Hindlimb muscle (tissue), 1 donor: ENCODE measurements around the gene ARMC12. TPM values are rescaled to one million over a fixed set of nuclear protein-coding genes. Genes with fewer than 3 reads are reported as not detected.
"Not testable (repeated sequence)": the region's sequence is repeated elsewhere in the genome, so short reads cannot be mapped to it uniquely, and the experiment has no call there.

Experiments used
- DNase-seq: peaks from one replicate; pipeline ENCODE4 v3.0.0-alpha.2; 2013
- polyA plus RNA-seq: library from polyadenylated mRNA; unstranded; fragments of 120-200 nt; gene quantifications from one replicate; pipeline ENCODE4 v1.2.1, GENCODE V29; 2013; ENCODE audit not compliant: insufficient read length

ARMC12 gene
- polyA plus RNA-seq, 1 donor: 0.67 TPM

DNA sequence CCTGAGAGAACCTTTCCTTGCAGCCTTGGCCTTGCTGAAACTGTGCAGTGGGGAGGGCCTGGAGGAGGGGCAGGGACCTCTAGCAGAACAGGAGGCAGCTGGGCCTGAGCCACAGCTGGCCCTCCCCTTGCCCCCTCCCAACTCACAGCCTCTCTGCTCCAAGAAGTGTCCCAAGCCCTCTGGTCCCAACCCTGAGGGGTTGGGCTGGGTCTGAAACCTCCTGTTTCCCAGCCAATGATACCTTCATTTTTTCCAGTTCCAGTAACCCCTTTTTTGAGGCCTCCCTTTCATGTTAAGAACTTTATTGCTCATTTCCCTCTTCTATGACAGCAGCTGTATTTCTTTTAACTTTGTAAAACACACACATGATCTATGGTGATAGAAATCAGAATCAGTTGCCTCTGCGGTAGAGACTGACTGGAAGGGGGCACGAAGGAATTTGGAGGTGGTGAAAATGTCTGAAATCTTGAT is 17.9 kb upstream of the ARMC12 start:
- DNase-seq: no peak

DNA sequence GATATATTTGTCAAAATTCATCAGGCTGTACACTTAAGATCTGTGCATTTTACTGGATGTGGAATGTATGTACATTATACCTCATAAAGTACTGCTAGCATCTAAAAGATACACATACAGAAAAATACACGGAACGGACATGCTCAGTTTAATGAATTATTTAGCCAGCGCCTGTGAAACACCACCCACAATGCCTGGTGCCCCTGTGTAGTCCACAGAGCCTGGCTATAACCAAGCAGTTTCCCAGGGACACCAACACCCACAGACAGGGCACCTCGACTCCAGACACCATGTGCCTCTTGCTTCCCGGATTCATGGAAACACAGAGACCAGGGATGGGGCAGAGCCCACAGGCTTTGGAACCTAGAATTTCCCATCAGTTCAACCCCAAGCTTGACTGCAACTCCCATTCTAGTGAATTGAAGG is 17.4 kb upstream of the ARMC12 start:
- DNase-seq: no peak

DNA sequence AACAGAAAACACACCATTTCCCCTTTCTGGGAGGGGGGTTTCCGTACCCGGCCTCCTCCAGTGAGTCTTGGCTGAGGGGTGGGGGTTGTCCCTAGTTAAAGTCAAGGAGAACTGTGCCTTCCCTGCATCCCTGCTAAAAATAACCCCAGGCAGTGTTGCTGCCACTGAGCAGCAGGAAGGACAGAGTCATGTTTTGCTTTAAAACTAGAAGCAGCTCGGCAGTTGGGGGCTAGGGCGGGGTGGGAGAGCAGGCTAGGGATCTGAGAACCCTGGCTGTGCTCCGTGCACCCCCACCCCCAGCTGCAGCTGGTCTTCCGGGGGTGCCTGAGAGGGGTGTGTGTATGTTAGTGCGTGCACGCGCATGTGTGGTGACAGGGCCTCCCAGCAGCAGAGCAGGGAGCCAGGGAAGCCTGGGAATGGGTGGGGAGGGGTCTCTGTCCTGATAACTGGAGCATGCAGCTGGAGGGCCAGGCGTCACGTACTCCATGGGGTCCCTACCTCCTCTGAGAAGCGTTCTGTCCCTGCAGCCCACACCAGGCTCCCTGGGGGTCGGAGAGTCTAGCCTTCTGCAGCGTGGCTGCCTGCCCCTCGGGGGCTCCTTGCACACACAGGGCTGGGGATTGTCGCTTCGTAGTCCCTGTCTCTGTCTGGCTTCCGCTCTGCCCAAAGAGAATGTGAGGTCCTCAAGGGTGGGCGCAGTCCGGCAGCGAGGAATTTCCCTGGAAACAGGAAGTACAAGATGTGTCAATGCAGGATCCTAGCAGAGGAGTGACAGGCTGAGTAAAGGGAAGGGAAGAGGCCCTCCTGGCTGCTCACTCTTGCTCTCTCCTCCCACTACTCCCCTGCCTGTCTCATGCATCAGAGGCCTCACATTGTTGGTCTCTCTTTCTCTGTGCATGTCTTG is 16.8 kb upstream of the ARMC12 start:
- peak; percentile 77 for DNase-seq

DNA sequence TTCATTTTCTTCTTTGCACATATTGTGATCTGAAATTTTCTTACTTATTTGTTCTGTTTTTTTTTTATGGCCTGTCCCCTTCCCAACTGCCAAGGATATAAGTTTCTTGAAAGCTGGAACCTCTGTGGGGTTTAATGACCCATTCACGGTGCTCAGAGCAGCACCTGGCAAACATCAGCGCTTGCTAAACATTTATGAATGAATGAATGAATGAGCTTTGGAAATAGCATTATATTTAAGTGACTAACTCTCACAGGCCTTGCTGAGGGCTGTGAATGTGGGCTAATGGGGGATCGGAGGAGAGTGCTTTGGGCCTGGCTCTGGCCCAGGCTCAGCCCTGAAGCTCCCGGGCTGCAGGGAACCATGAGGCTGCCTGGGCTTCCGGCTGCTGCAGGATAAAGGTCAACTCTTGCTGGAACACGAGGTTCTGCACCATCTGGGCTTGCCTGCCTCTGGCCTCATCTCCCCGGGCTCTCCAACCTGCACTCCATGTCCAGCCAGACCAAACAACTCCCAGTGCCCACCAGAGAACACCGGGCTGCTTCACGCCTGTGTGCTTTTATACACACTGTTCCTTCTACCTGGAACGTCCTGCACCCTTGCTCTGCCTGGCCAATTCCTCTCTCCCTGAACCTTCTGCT is 14.6 kb upstream of the ARMC12 start:
- DNase-seq: no peak

DNA sequence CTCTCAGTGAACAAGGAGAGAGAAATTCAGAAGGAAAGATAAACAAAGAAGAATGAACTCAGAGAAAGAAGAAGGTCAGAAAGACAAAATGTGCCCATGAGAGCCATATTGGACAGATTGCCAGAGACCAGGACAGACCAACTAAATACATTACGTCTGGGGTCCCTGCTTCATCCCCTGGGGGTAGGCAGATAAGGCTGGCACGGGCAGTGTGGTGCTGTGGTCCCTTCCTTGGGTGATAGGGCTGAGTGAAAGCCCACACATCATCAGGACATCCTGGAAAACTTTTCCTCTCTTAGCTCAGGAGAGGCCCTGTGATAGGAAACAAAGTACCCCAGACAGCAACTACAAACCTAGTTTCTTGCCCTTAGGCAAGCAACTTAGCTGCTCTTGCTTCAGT is 13.2 kb upstream of the ARMC12 start:
- no peak for DNase-seq

DNA sequence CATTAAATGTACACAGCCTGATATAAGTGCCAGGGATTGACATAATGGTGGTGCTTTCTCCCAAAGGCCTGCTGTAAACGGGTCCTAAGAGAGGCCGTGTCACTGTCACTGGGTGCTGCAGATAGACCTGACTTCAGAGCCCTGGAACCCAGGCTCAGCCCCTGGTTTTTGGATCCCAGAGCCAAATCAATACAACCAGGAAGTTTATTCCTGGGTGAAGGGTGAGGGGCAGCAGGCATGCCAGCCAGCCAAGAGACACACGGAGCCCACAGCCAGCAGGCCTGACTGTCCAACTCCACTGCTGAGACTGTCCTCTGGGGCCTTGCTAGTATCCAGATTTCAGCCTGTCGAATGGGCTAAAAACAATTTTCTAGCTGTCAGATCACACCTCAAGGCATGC is 12.8 kb upstream of the ARMC12 start:
- no peak for DNase-seq

DNA sequence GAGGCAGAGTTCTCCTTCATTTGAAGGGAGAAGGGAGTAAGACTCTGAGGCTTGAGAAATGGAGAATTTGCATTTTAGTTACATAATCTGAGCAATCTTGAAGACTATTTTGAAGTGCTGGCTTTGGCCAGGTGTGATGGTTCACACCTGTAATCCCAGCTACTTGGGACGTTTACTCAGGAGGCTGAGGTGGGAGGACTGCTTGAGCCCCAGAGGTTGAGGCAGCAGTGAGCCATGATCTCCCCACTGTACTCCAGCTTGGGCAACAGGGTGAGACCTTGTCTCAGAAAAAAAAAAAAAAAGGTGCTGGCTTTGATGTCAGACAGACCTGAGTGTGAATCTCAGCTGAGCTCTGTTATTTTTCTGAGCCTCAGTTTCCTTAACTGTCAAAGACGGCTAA is 12.4 kb upstream of the ARMC12 start:
- no peak for DNase-seq

DNA sequence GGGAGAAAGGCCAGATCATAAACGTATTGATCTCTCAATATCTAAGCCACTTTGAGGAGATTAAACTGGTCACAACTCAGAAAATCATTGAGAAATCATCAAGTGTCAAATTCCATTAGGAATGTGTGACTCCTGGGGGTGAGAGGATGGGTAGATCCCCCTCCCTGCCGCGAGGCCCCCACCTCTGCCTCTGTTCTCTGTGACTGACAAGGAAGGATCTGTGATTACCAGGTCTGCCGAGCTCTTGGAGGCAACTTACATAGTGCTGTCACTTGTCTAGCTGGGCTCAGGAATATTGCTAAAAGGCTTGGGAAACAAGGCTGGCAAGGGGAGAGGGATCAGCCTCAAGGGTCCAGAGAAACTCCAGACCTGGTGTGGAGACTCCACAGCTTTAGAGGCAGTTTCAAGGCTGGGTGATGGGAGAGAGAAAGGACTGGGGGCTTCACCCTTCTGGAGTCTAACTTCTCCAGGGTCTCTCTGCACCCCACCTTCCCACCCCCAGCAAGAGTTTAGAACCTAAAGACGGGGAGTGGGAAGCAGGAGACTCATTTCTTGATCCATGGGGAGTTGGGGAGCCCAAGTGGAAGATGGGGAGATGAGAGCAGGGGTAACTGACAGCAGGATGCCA is 11.6 kb upstream of the ARMC12 start:
- no peak for DNase-seq

DNA sequence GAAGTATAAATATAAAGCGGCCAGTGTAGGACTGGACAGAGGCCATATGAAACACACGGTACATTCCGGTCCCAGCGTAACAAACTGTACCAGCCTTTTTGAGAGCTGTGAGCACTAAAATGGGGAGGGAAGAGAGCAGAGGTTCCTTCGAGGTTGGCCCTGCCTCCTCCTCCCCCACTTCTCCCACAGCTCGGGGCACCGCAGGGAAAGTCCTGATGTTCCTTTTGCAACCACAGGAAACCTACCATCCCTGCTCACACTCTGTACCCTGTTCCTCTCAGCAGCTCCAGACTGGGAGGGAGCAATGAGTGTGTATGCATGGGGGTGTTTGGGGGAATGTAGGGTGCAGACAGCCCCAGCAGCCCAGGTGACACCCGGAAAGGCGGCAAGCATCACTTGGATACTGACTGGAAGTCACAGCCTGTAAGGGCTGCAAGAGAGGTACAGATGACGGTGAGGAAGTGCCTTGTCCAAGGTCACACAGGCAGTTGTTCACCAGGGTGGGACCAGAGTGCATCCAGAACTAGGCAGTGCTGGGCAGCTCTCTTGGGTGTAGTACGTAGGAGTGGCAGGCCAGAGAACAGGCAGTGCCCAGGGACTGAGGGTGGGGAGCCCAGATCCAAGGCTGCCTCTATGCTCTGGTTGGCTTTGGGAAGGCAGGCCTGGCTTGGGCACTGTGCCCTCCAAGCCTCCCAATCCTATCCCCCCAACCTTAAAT is 11.0 kb upstream of the ARMC12 start:
- no peak for DNase-seq

DNA sequence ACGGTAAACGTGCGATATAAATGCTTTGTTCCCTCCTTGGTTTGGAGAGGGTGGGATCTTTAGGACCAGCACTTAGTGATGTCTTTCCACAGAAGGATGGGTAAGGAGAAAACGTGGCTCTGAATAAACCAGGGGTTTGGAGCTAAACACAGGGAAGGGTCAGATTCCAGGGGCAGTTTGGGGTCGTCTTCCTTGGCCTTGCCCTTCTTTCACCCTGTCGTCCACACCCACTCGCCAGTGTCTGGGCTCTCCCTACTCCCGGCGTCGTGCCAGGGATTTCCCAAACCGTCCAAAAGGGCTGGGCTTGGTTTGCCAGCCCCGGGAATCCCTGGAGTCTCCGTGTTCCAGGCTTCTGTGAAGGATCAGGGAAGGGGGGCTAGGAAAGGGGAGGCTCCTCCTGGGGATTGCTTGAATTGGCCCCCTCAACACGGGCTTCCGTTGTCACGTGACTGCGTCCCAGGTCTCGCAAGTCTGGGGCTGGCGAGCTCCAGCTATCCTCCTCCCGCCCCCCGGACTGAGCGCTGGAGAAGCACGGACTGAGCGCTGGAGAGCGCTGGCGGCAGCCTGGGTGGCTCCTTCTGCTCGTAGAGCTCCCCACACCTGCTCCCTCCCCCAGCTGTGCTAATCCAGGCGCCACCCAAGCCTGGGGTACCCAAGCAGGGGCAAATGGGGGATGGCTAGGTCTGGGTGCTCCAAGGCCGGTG is 9.4 kb upstream of the ARMC12 start:
- peak; percentile 84 for DNase-seq

DNA sequence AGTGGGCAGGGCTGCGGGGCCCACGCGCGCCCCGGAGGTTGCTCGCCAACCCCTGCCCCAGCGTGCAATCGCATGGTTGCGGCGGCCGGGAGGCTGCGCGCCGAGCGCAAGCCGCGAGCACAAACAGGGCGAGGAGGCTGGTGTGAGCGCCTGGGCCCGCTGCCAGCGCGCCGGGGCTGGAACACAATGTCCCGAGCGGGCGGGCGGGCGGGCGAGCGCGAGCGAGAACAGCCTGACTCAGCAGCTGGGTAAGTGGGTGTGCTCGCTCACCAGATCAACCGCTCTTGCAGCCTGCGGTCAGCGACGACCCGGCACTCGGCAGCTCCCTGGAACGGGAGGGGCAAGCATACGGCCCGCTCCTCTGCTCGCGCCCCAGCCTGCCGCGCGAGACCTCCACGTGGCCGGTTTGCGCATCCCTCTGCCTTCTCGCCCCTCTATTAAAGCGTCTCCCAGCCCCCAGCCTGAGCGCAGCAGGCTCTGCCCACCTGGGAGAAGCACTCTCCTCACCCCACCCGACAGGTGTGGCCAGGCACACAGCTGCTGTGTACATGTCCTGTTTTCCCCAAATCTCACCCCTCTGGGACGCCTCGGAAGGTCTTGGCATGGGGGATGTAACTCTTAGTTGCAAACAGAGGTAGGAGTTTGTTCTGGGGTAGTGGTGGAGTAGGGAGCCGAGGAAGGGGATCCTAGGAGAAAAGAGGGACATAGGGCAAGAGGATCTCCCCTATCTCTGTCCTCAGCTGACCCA is 8.7 kb upstream of the ARMC12 start:
- DNase-seq: peak; percentile 88

DNA sequence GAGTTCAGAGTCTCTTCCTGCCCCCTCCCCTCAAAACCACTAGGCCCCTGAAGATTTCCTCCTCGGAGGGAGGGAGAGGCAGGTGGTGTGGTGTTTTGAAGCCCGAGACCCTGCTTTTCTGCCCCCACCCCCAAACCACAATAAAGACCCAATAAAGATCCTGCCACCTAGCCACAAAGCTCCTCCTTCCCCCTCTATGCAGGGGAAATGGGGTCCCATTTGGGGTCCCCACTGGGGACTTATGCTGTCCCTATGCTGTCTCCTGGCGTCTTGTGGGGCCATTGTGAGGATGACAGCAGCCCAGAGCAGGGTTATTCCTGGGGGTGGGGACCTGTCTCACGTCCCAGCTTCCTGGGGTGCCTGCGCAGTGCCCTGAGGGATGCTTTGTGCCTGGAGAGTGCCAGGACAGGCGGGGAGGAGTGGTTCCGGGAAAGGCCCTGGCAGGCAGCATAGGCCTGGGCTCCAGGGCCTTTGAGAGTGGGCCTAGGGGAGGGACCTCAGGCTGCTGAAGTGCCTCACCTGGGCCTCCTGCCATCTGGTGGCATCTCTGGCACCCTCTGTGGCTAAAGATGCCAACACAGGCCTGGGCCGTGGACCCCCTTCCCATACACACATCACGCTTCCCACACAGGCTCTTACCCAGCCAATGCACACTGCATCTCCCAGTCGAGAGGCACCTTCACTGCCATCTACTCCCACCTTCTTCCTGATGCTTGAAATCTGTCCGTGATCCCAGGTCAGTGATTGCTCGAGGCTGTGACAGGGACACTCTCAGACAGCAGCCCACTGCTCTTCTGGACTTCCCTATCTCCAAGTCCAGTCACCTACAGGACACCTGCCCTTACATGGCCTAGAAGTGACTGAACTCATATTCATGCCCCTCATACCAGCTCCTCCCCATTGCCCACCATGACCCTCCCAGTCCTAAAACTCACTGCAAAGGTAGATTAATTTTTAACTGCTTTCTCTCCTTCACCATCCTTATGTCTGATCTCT is 7.9 kb upstream of the ARMC12 start:
- no peak for DNase-seq

DNA sequence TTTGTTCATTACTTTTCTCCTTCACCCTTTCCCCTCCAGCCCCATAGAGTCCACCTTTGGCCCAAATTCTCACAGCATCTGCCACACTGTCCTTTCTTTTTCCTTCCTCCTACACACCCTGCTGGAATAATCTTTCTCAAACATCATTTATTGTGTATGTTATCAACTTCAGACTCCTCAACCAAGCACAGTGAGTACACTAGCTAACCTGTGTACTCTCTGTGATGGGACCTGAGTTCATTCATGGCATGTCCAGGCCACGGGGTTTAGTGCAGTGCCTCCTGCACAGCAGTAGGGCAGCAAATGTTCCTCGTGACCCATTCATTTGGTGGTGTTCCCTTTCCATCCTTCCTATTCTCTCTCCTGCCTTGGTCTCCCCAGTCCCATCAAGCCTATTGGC is 7.1 kb upstream of the ARMC12 start:
- no peak for DNase-seq

DNA sequence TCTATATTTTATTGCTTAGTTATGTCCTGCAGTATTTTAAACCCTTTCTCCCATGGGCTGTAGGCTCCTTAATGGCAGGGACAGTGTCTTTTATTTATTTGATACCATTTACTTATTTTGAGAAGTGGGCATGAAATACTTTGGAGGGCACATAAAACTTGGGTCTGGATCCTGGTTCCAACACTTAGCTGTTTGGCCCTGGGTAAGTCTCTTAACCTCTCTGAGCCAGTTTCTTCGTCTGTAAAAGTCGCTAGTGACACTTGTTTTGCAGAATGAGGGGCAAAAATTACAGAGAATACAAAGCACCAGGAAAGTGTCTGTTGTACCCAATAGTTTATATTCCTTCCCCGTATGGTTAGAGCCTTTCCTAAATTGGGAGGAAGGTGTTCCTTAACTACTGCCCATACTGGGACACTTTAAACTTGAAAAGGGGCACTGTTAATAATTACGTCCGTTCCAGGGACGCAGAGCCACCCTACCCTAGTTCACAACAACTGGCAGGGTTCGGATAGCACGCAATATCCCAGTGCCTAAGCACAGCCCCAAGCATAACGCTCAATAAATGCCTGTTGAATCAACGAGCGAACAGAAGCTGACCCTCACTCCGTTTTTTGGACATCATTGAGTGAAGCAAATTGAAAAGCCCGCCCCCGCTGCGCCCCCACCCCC is 6.0 kb upstream of the ARMC12 start:
- no peak for DNase-seq

DNA sequence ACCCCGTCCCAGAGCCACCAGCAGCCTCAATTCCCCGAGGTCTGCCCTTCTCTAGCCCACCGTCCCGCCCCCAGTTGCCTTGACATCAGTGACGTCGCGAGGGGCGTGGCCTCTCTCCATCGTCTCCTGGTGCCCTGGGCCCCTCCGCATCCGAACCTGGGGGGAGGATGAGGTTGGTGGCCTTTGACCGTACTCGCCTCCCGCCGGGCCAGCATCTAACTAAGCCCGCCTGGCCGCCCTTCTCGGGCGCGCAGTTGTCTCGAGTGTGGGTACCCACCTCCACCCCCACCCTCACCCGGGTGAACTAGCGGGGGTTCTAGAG is 5.5 kb upstream of the ARMC12 start:
- DNase-seq: peak; percentile 92

DNA sequence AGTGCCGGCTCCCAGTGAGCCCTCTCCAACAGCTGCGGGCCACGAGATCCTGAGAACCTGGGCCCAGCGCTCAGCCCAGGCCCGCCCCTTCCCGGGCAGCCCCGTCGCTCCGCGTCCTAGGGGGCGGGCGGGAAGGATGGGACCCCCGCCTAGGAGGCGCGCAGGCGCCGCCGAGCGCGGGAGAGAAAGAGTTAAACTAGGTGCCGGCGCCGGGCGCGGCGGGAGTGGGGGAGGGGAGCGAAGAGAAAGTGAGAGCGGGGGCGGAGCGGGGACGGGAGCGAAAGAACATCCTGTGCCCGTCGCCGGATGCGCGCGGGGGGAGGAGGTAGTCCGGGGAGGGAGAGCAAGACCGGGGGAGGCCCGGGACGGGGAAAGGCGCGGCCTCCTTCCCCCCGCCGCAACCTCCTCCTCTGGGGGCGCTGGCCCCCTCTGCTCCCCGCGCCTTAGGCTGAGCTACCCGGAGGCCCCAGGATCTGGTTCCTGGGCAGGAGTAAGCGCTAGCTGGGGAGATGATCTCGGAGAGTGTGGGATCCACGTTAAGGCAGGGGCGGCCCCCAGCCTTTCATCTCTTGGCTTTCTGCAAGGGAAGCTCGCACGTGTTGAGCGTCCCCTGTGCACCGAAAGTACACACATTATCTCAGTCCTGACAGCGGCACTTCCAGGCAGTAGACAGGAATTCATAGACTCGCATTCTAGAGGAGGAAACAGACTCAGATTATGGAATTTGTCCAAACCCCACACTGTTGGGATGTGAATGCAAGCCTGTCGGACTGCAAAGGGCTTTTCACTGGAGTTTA is 4.9 kb upstream of the ARMC12 start:
- peak; percentile 92 for DNase-seq

DNA sequence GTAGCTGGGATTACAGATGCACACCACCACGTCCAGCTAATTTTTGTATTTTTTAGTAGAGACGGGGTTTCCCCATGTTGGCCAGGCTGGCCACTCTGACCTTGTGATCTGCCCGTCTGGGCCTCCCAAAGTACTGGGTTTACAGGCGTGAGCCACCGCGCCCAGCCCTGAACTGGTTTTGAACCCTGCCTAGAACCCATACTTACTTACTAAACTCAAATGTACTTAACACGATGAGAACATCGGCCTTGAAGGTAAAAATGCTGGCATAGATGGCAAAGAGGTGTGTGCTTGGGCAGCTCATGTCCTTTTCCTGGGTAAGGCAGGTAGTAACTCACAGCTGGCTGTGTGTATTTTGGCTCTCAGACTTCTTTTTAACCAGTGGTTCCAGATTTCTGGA is 3.2 kb upstream of the ARMC12 start:
- DNase-seq: no peak

DNA sequence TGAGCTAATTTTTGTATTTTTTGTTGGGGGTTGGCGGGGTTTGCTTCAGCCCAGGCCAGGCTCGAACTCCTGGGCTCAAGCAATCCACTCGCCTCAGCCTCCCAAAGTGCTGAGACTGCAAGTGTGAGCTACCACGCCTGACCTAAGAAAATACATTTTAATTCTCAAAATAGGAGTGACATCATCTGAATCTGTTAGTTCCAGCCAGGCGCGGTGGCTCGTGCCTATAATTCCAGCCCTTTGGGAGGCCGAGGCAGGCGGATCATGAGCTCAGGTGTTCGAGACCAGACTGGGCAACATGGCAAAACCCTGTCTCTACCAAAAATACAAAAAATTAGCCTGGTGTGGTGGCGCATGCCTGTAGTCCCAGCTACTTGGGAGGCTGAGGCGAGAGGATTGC is 2.5 kb upstream of the ARMC12 start:
- DNase-seq: not testable (repeated sequence)

DNA sequence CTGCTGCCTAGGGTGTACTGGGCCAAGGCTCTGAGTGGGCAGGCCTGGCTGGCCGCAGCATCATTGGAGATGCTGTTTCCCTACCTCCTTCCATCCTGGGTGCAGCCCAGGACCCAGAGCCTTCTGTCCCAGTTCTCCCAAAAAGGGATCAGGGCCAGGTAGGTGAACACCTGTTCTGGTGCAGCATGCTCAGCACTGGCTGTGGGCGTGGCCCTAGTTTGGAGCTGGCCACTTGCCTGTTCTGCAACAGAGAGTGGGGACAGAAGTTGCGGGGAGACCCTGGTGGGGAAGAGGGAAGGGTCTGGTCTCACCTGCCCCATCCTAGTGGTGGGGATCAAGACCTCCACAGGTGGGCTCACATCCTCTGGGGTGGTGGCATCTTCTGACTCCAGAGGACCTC is 1.4 kb upstream of the ARMC12 start:
- no peak for DNase-seq
